GM19351 (cell line): Measurements from ENCODE around the gene SLITRK2.

ENCODE experiments used
- ATAC-seq: cut with Tn5 transposase; IDR thresholded peaks from one replicate; pipeline ENCODE4 v1.9.1; 2021; ENCODE audit warnings: mild to moderate bottlenecking, moderate library complexity; ENCODE audit not compliant: unreplicated experiment

SLITRK2 gene

GRCh38 chrX:145853181-145853580, 35.6 kb downstream of the SLITRK2 start:
- no peak for ATAC-seq

DNA sequence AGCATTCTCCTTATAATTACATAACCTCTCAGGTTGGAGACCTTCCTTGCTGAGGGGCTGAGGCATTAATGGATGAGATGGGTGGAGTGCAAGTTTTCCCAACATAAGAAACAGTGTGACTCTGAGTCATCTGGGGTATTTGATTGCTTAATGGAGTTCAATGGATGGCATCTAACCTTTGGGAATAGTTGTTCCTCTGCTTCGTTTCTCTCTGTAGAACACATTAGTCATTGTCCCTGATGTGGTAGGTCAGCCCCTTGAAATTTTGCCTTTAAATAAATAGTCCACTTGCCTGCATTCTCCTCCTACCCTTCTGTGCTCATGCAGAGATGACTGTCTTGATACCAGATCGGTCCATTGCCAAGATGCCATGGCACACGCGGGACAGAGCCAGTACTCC, 38.6 kb downstream of the SLITRK2 start:
- no peak for ATAC-seq

DNA sequence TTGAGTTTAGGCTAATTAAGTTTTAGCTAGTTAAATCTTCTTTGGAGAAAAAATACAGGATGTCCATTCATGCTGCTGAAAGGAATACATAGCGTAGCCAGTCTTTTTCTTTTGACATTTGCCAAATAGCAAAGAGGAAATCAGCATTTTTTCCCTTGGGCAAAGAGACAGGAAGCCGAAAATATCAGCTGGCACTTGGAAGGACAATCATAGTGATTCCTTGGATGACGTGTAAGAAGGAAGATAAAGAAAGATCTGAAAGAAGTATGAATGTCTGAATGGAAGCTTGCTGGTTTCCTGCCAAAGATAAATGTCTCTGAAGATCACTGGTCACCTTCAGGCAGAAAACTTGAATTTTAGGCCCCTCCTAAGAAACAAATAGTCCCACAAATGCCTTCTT, 44.2 kb downstream of the SLITRK2 start:
- ATAC-seq, result no peak

- no peak for ATAC-seq
Observed at GRCh38 chrX:145865082-145865481, 47.5 kb downstream of the SLITRK2 start.
